Choroid plexus epithelial cell (primary cell): Measurements from ENCODE around the gene CRACR2A.
A peak's percentile ranks its signal among the peaks of the same experiment; 100 is the strongest.

Experiments
- DNase-seq: peaks from one replicate; pipeline ENCODE4 v3.0.0-alpha.2; 2010; ENCODE audit warnings: low read depth
- H3K4me3 ChIP-seq: 2 replicates; pipeline ENCODE4 v1.5.1; 2011; ENCODE audit warnings: low read depth, mild to moderate bottlenecking, control low read depth, low read length, moderate library complexity
- CTCF ChIP-seq: conservative IDR thresholded peaks from 2 replicates; pipeline ENCODE4 v1.5.1; 2011; ENCODE audit warnings: low read depth, mild to moderate bottlenecking, control low read depth, inconsistent platforms, low read length, moderate library complexity

Gene CRACR2A

GRCh38 chr12:3715999-3716398 lies 36.9 kb downstream of the CRACR2A start:
- DNase-seq: peak; percentile 40
- no peak for TF ChIP-seq CTCF
- H3K4me3 ChIP-seq: no peak overlapping the region

- no peak overlapping the region for H3K4me3 ChIP-seq
- no peak for TF ChIP-seq CTCF
- DNase-seq: no peak
Measured at GRCh38 chr12:3713947-3714346, 39.0 kb downstream of the CRACR2A start.

- no peak for TF ChIP-seq CTCF
- no peak overlapping the region for H3K4me3 ChIP-seq
- no peak for DNase-seq
Measured at GRCh38 chr12:3713483-3713882, 39.4 kb downstream of the CRACR2A start.

GRCh38 chr12:3712209-3712992 lies 40.5 kb downstream of the CRACR2A start:
- H3K4me3 ChIP-seq: no peak overlapping the region
- no peak for TF ChIP-seq CTCF
- peak; percentile 50 for DNase-seq

GRCh38 chr12:3705354-3705675 lies 47.6 kb downstream of the CRACR2A start:
- no peak overlapping the region for H3K4me3 ChIP-seq
- DNase-seq: no peak
- no peak for TF ChIP-seq CTCF

GRCh38 chr12:3704512-3705353 lies 48.2 kb downstream of the CRACR2A start:
- no peak for TF ChIP-seq CTCF
- DNase-seq: peak; percentile 78
- peak overlapping the region; percentile 10 for H3K4me3 ChIP-seq
